Testis (tissue), 3 donors: Measurements from ENCODE around the gene ZNF304. TPM values are rescaled to one million over a fixed set of nuclear protein-coding genes. Genes with fewer than 3 reads are reported as not detected.
A peak's percentile ranks its signal among the peaks of the same experiment; 100 is the strongest.
"Not testable (repeated sequence)": the region's sequence is repeated elsewhere in the genome, so short reads cannot be mapped to it uniquely, and the experiment has no call there.

ENCODE experiments used
- DNase-seq: peaks from one replicate; pipeline ENCODE4 v3.0.0-alpha.2; 2019
- H3K27ac ChIP-seq, 2 donors: fragments of 200-600 bp; sonication (generic); one replicate each; pipeline ENCODE4 v1.5.1; 2019
- H3K27me3 ChIP-seq: fragments of 200-600 bp; sonication (generic); one replicate; pipeline ENCODE4 v1.5.1; 2019
- H3K36me3 ChIP-seq: fragments of 200-600 bp; sonication (generic); one replicate; pipeline ENCODE4 v1.5.1; 2017; ENCODE audit warnings: low read depth; ENCODE audit errors: missing control alignments
- H3K4me1 ChIP-seq: fragments of 200-600 bp; sonication (generic); one replicate; pipeline ENCODE4 v1.5.1; 2019
- H3K4me3 ChIP-seq, 2 donors: fragments of 200-600 bp; sonication (generic); one replicate each; pipeline ENCODE4 v1.5.1; 2017 to 2019
- H3K9me3 ChIP-seq: fragments of 200-600 bp; sonication (generic); one replicate; pipeline ENCODE4 v1.5.1; 2017
- CTCF ChIP-seq, 3 experiments: fragments of 450-650 bp in 2 of 3; fragments of 200-600 bp in 1 of 3; sonication (generic) in 1 of 3; IDR thresholded peaks; one replicate each; pipeline ENCODE4 v1.5.1; 2016 to 2019; ENCODE audit warnings: antibody characterized with exemption in 3 of 3, mild to moderate bottlenecking in 2 of 3, moderate library complexity in 1 of 3
- POLR2A ChIP-seq: fragments of 450-650 bp; IDR thresholded peaks from one replicate; pipeline ENCODE4 v1.6.1; 2017; ENCODE audit warnings: antibody characterized with exemption, mild to moderate bottlenecking, moderate library complexity
- WGBS, 2 donors: methylation state at CpG; one replicate each; pipeline ENCODE4 v1.1.5; 2018; 5-methylcytosine and 5-hydroxymethylcytosine counted together
- intact Hi-C: fragments of 100-400 bp; cut with DNase I; formaldehyde crosslinking; loops from one replicate; pipeline ENCODE4 v1.15.1; 2023; ENCODE audit warnings: low total_unique reads
- polyA plus RNA-seq: library from polyadenylated mRNA; stranded (reverse); fragments of 350-450 nt; fragmentation: Illumina TruSeq; extraction: RNeasy Lipid Tissue Mini Kit (QIAGEN cat#74804); gene quantifications from one replicate; pipeline ENCODE4 v1.2.3, GENCODE V29; 2014; ENCODE audit warnings: low read depth, low replicate concordance; ENCODE audit not compliant: insufficient read depth
- total RNA-seq, 2 donors: library from RNA; depleted of rRNA; stranded (reverse); fragments of >200 nt; gene quantifications; one replicate each; pipeline ENCODE4 v1.2.3, GENCODE V29; 2016

Gene ZNF304
- total and polyA plus RNA-seq, 3 donors from 2014 or later = 9.5 to 11.4 (median 10.8) TPM

- no peaks in the 10 kb centered on the region for H3K9me3 ChIP-seq
- intact Hi-C loops = no loop called here
- no peaks in the 10 kb centered on the region for H3K27me3 ChIP-seq
- TF ChIP-seq CTCF (IDR thresholded peaks at IDR 0.05) (peak in 1 of 3 experiments; percentile 39), POLR2A (no peak)
- H3K4me3 ChIP-seq = peak within 1 kb of the TSS; percentile 74 to 98
- 1 to 2% methylated on average over 22 to 46 of the region's 47 CpGs for WGBS, 2 donors
- H3K27ac ChIP-seq = peak within 1 kb of the TSS; percentile 91 to 96
- peaks cover 13% of the 10 kb centered on the region for H3K4me1 ChIP-seq
- H3K36me3 ChIP-seq = no peaks in the 10 kb centered on the region
- peak; percentile 100 for DNase-seq
These were observed 12.1 kb downstream of the ZNF304 start, which contains the start of the genes TRAPPC2B and ZNF547 for GRCh38 chr19:57362997-57363687. TSS of gene TRAPPC2B (plus strand) at chr19:57363551. CDS start at chr19:57364834, 1,283 bp downstream. TSS of gene ZNF547 (plus strand) at chr19:57363551. CDS start at chr19:57368556, 5,005 bp downstream.

GRCh38 chr19:57363688-57364181 is 12.7 kb downstream of the ZNF304 start:
- H3K9me3 ChIP-seq = no peaks in the 10 kb centered on the region
- TF ChIP-seq POLR2A (no peak), CTCF (IDR thresholded peaks at IDR 0.05) (no peak)
- peaks cover 13% of the 10 kb centered on the region for H3K4me1 ChIP-seq
- H3K27ac ChIP-seq = peak overlapping the region; percentile 91 to 96
- H3K36me3 ChIP-seq = no peaks in the 10 kb centered on the region
- H3K27me3 ChIP-seq = no peaks in the 10 kb centered on the region
- H3K4me3 ChIP-seq = peak overlapping the region; percentile 74 to 98
- 1% methylated on average over 9 to 18 of the region's 18 CpGs for WGBS, 2 donors
- no peak for DNase-seq
- intact Hi-C loops = no loop called here

GRCh38 chr19:57366776-57367175 is 15.7 kb downstream of the ZNF304 start:
- Histone ChIP-seq H3K9me3 (no peaks in the 10 kb centered on the region), H3K36me3 (no peaks in the 10 kb centered on the region), H3K27me3 (no peaks in the 10 kb centered on the region), H3K27ac (no peak overlapping the region), H3K4me1 (peaks cover 6% of the 10 kb centered on the region), H3K4me3 (no peak overlapping the region)
- WGBS, 2 donors = 92 to 97% methylated on average over 2 of the region's 2 CpGs
- intact Hi-C loops = no loop called here
- DNase-seq = no peak
- no peak for TF ChIP-seq CTCF (IDR thresholded peaks at IDR 0.05)
- no peak for TF ChIP-seq POLR2A

- H3K36me3 ChIP-seq = no peaks in the 10 kb centered on the region
- no peak overlapping the region for H3K4me3 ChIP-seq
- intact Hi-C loops = no loop called here
- WGBS, 2 donors = 93 to 95% methylated on average over 5 to 6 of the region's 6 CpGs
- TF ChIP-seq POLR2A = no peak
- TF ChIP-seq CTCF (IDR thresholded peaks at IDR 0.05) = no peak
- H3K27ac ChIP-seq = no peak overlapping the region
- no peaks in the 10 kb centered on the region for H3K4me1 ChIP-seq
- H3K27me3 ChIP-seq = no peaks in the 10 kb centered on the region
- no peak for DNase-seq
- no peaks in the 10 kb centered on the region for H3K9me3 ChIP-seq
These were observed 23.1 kb downstream of the ZNF304 start for GRCh38 chr19:57374179-57374578.

- H3K36me3 ChIP-seq, H3K4me1 ChIP-seq, intact Hi-C loops, H3K27me3 ChIP-seq, H3K4me3 ChIP-seq, H3K27ac ChIP-seq, H3K9me3 ChIP-seq, DNase-seq: not testable (repeated sequence)
- 93 to 95% methylated on average over 2 of the region's 2 CpGs for WGBS, 2 donors
These were observed 23.6 kb downstream of the ZNF304 start for GRCh38 chr19:57374647-57375046.
